H1 (cell line): ENCODE data around the gene SNRNP70. TPM values are rescaled to one million over a fixed set of nuclear protein-coding genes. Genes with fewer than 3 reads are reported as not detected.

ENCODE experiments used
- CREB1 ChIP-seq: IDR thresholded peaks from 2 replicates; pipeline ENCODE4 v1.6.1; 2012; ENCODE audit warnings: inconsistent platforms
- GABPA ChIP-seq: IDR thresholded peaks from 2 replicates; pipeline ENCODE4 v1.6.1; 2011; ENCODE audit warnings: mild to moderate bottlenecking, low read length, moderate library complexity, borderline replicate concordance; ENCODE audit not compliant: insufficient read depth
- HDAC2 ChIP-seq, 2 experiments: fragments of 300-600 bp in 1 of 2; sonication (generic) in 1 of 2; IDR thresholded peaks; 2 replicates each; pipeline ENCODE4 v1.6.1; 2011 to 2012; ENCODE audit warnings: low read depth in 2 of 2, low read length in 2 of 2, mild to moderate bottlenecking in 2 of 2, moderate library complexity in 2 of 2, borderline replicate concordance in 1 of 2, inconsistent platforms in 1 of 2
- NANOG ChIP-seq: IDR thresholded peaks from 2 replicates; pipeline ENCODE4 v1.6.1; 2011; ENCODE audit warnings: low read length, low read depth, mild to moderate bottlenecking, inconsistent platforms; ENCODE audit not compliant: insufficient read depth, poor library complexity, severe bottlenecking
- RNF2 ChIP-seq: fragments of 200-900, 300-1000 bp; sonication (generic); IDR thresholded peaks from 2 replicates; pipeline ENCODE4 v1.7.1; 2016; ENCODE audit warnings: borderline replicate concordance, low read depth, mild to moderate bottlenecking, antibody characterized with exemption, low read length; ENCODE audit not compliant: poor library complexity, severe bottlenecking; ENCODE audit errors: missing control alignments
- SIRT6 ChIP-seq: IDR thresholded peaks from one replicate; pipeline ENCODE4 v1.7.1; 2012; ENCODE audit warnings: low read length, inconsistent platforms
- polyA plus RNA-seq, 7 experiments: library from polyadenylated mRNA; depleted of rRNA in 3 of 7; stranded (reverse) in 5 of 7; unstranded in 2 of 7; fragments of >200 nt in 5 of 7; fragments of 200-250 nt in 2 of 7; gene quantifications; 1 replicate in 5 of 7; 2 replicates in 1 of 7; 4 replicates in 1 of 7; pipeline versions ENCODE4 v1.2.1 to v1.2.3, GENCODE V29; 2011 to 2013; ENCODE audit warnings: missing spikeins in 2 of 7, mixed read lengths in 2 of 7
- total RNA-seq: library from RNA; stranded (reverse); fragmentation: NEBNext Ultra II Directional; extraction: Animal tissue kit (Norgen Biotek cat#: 25700); gene quantifications from 2 replicates; pipeline ENCODE4 v1.2.1, GENCODE V29; 2021

Gene SNRNP70
- total and polyA plus RNA-seq, 2 of the 8 experiments (the other 6 are each of a cell fraction or from before 2014, with no cell fraction given) = 231 to 235 TPM

DNA sequence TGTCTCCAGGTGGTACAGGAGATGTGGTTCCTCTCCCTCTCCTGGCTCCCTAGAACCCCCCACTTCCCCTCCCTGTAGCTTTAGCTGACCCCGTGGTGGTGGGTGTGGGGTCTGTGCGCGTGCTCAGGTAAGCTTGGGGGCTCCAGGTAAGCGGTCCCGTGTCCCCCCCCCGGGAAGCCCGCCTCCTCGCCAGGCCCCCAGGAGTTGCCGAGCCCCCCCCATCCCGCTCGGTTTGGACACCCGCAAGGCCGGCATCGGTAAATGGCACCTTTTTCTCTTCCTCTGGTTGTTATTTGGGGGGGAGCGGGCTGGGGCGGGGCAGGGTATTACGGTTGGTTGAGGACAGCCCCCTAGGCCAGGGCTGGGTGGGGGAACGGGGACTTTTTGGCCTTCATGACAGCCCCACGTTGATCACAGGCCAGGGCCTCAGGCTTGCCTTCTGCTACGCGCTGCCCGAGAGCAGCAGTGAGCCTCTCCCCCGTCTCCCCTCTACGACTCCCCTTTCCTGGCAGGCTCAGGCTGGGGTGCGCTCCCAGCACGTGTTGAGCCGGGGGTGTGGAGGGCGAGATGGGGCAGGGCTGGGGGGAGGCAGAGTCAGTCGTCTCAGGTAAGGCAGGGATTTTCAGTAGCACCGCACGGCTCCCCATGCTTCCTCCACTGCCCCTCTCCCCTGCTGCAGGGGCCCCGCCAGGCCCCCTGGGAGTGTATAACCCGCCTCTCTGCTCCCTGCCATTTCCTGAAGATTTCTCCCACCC is 18.3 kb downstream of the SNRNP70 start (continued):
- no peak for TF ChIP-seq RNF2
- TF ChIP-seq SIRT6 = no peak
- TF ChIP-seq CREB1 = no peak
- no peak for TF ChIP-seq HDAC2 (IDR thresholded peaks at IDR 0.05; ENCODE audit: borderline replicate concordance in 1 of 2, low read depth in 2 of 2, low read length in 2 of 2)
- TF ChIP-seq NANOG = no peak
- TF ChIP-seq GABPA = no peak
